Osteoblast (primary cell): ENCODE data around the gene TSPAN15. TPM values are rescaled to one million over a fixed set of nuclear protein-coding genes. Genes with fewer than 3 reads are reported as not detected.

Experiments
- DNase-seq: peaks from one replicate; pipeline ENCODE4 v3.0.0; 2011; ENCODE audit warnings: low spot score, mixed read lengths; ENCODE audit not compliant: insufficient read length; ENCODE audit errors: missing footprints
- H2AFZ ChIP-seq: 2 replicates; pipeline ENCODE4 v1.6.0; 2011; ENCODE audit warnings: mild to moderate bottlenecking, low read length
- H3K27ac ChIP-seq: 2 replicates; pipeline ENCODE4 v1.5.1; 2011; ENCODE audit warnings: mild to moderate bottlenecking, low read depth, low read length, moderate library complexity
- H3K27me3 ChIP-seq: 2 replicates; pipeline ENCODE4 v1.6.0; 2012; ENCODE audit warnings: mild to moderate bottlenecking, control low read depth, inconsistent platforms, low read length, moderate library complexity; ENCODE audit not compliant: insufficient read depth
- H3K36me3 ChIP-seq: 2 replicates; pipeline ENCODE4 v1.5.1; 2011; ENCODE audit warnings: mild to moderate bottlenecking, low read length, control low read depth, moderate library complexity; ENCODE audit not compliant: insufficient read depth
- H3K4me1 ChIP-seq: 2 replicates; pipeline ENCODE4 v1.5.1; 2011; ENCODE audit warnings: mild to moderate bottlenecking, low read length, control low read depth, moderate library complexity; ENCODE audit not compliant: insufficient read depth
- H3K4me2 ChIP-seq: 2 replicates; pipeline ENCODE4 v1.6.0; 2011; ENCODE audit warnings: mild to moderate bottlenecking, low read length; ENCODE audit not compliant: insufficient read depth
- H3K4me3 ChIP-seq: fragments of 200-600 bp; sonication (generic); 3 replicates; pipeline ENCODE4 v1.5.1; 2012; ENCODE audit warnings: mild to moderate bottlenecking, low read length, inconsistent platforms; ENCODE audit not compliant: insufficient read depth
- H3K79me2 ChIP-seq: 2 replicates; pipeline ENCODE4 v1.6.0; 2012; ENCODE audit warnings: mild to moderate bottlenecking, low read length, control low read depth, inconsistent platforms; ENCODE audit not compliant: insufficient read depth
- H3K9me3 ChIP-seq: 2 replicates; pipeline ENCODE4 v1.5.1; 2011; ENCODE audit warnings: low read depth, low read length, control low read depth
- H4K20me1 ChIP-seq: 2 replicates; pipeline ENCODE4 v1.6.0; 2012; ENCODE audit warnings: mild to moderate bottlenecking, low read length, control low read depth; ENCODE audit not compliant: insufficient read depth
- CTCF ChIP-seq: IDR thresholded peaks from 2 replicates; pipeline ENCODE4 v1.5.1; 2011; ENCODE audit warnings: mild to moderate bottlenecking, low read depth, low read length, moderate library complexity; ENCODE audit errors: extremely low read depth
- total RNA-seq: library from RNA; depleted of rRNA; stranded (reverse); fragments of >200 nt; gene quantifications from 2 replicates; pipeline ENCODE4 v1.2.3, GENCODE V29; 2012

Gene TSPAN15
- total RNA-seq, 1 donor = 0.72 TPM

GRCh38 chr10:69492091-69492745 lies 41.0 kb downstream of the TSPAN15 start:
- Histone ChIP-seq H3K79me2 (no peaks in the 10 kb centered on the region), H3K4me2 (no peak overlapping the region), H2AFZ (no peak overlapping the region)

GRCh38 chr10:69492746-69493462 lies 41.6 kb downstream of the TSPAN15 start:
- H3K9me3 ChIP-seq = peaks cover 10% of the 10 kb centered on the region
- H2AFZ ChIP-seq = no peak overlapping the region
- TF ChIP-seq CTCF = no peak
- no peaks in the 10 kb centered on the region for H4K20me1 ChIP-seq
- no peak overlapping the region for H3K4me2 ChIP-seq
- no peaks in the 10 kb centered on the region for H3K79me2 ChIP-seq
- no peak overlapping the region for H3K4me3 ChIP-seq
- DNase-seq = peak; percentile 55
- H3K36me3 ChIP-seq = no peaks in the 10 kb centered on the region
- no peaks in the 10 kb centered on the region for H3K4me1 ChIP-seq
- H3K27ac ChIP-seq = no peak overlapping the region
- no peaks in the 10 kb centered on the region for H3K27me3 ChIP-seq

More at GRCh38 chr10:69492091-69492745, 41.0 kb downstream of the TSPAN15 start:
- peaks cover 10% of the 10 kb centered on the region for H3K9me3 ChIP-seq
- H3K4me3 ChIP-seq = no peak overlapping the region
- no peaks in the 10 kb centered on the region for H3K4me1 ChIP-seq
- no peak for TF ChIP-seq CTCF
- peak; percentile 23 for DNase-seq
- no peaks in the 10 kb centered on the region for H3K36me3 ChIP-seq
- no peaks in the 10 kb centered on the region for H3K27me3 ChIP-seq
- H4K20me1 ChIP-seq = no peaks in the 10 kb centered on the region
- H3K27ac ChIP-seq = no peak overlapping the region

- H3K79me2 ChIP-seq = no peaks in the 10 kb centered on the region
Observed at GRCh38 chr10:69494626-69495558, 43.6 kb downstream of the TSPAN15 start.

More at GRCh38 chr10:69494626-69495558, 43.6 kb downstream of the TSPAN15 start:
- peak; percentile 23 for DNase-seq
- no peak for TF ChIP-seq CTCF
- Histone ChIP-seq H3K36me3 (no peaks in the 10 kb centered on the region), H3K27ac (no peak overlapping the region), H2AFZ (no peak overlapping the region), H3K9me3 (no peaks in the 10 kb centered on the region), H3K27me3 (no peaks in the 10 kb centered on the region), H3K4me2 (no peak overlapping the region), H3K4me3 (no peak overlapping the region), H3K4me1 (peaks cover 4% of the 10 kb centered on the region), H4K20me1 (no peaks in the 10 kb centered on the region)
